ENCODE measurements around the gene CLIC3. TPM values are rescaled to one million over a fixed set of nuclear protein-coding genes. Genes with fewer than 3 reads are reported as not detected.
A peak's percentile ranks its signal among the peaks of the same experiment; 100 is the strongest.

The CLIC3 gene
- polyA plus RNA-seq, 1 donor, result not detected

GRCh38 chr9:137031904-137032640 lies 35.7 kb upstream of the CLIC3 start, which contains the start of gene FUT7:
TSS of gene FUT7 (minus strand) at chr9:137032088. CDS start at chr9:137031991, 97 bp downstream.
- DNase-seq, result no peak

- no peak for DNase-seq
Observed at GRCh38 chr9:137030538-137031527, 34.5 kb upstream of the CLIC3 start.

DNA sequence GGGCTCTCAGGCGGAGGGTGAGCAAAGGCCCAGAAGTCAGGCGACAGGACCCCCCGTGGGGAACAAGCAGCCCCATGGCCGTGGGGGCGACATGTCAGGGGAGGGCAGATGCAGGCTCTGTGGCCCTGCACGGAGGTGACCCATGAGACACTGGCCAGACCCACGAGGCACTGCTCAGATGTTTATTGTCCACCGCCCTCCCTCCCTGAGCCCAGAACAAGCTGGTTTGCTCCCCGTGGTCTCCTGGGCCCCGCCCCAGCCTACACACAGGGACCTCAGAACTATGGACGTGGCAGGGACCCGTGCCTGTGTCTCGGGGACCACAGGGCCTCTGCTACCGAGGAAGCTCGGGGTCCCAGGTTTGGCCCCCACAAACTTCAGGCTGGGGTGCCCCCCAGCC lies 33.6 kb upstream of the CLIC3 start:
- DNase-seq, result no peak

DNA sequence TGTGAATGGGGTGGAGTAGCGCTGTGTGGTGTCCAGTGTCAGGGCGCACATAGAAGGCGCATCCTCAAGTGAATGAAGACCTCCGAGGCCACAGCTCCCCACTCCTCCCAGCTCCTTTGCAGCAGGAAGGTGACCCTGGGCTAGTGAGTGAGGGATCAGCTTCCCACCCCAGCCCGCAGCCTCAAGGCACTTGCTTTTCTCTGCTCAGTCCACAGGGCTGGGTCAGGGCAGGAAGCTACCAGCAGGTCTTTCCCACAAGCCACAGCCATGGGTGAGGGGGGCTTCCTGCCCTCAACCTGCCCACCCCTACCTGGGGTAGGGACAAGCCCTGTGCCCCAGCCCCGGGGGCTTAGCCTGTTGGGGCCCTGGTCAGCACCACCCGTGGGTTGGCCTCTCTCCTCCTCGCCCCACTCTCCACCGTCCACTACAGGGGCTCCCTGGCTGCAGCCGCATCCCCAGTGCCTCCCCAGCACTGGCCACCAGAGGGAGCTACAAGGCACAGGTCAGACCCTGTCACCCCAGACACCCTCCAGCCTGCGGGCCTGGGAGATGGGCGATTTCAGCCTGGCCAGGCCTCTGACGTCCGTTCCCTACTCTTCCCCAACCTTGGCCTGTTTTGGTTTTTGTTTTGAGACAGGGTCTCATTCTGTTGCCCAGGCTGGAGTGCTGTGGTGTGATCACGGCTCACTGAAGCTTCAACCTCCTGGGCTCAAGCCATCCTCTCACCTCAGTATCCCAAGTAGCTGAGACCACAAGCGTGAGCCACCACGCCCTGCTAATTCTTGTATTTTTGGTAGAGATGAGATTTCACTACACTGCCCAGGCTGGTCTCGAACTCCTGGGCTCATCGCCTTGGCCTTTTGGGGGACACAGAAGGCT lies 32.9 kb upstream of the CLIC3 start:
- DNase-seq, result no peak

DNA sequence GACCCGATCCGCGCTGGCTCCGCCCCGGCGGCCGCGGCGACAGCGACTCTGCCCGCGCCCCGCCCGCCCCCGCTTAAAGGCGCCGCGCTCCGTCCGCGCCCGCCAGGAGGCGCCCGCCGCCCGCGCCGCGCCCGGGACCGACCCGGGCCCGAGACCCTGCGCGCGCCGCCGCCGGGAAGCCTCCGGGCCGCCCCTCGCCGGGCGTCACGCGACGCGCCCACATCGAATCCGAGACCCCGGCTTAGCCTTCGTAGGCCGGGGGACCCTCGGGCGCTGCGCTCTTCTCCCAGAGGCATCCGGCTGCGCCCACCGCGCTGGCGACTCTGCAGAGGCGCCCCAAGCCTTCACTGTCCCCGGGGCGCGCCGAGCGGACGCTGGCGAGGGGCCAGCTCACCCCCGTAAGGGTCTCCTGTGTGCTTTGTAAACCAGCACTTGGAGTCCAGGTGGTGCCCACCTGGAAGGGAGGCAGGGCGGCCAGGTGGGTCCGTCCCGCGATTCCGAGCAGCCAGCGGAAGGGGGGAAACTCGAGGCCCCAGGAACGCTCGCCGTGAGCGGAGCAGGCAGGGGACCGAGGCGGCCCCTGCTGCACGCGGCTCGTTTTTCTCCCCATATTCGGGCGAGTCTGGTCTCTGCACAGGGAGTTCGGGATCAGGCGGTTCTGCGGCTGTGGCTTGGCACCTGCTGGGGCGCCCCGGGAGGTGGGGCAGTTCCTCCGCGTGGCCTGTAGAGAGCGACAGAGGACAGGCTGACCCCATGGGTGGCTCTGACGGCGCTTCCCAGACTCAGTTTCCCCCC lies 32.1 kb upstream of the CLIC3 start:
- no peak for DNase-seq

DNA sequence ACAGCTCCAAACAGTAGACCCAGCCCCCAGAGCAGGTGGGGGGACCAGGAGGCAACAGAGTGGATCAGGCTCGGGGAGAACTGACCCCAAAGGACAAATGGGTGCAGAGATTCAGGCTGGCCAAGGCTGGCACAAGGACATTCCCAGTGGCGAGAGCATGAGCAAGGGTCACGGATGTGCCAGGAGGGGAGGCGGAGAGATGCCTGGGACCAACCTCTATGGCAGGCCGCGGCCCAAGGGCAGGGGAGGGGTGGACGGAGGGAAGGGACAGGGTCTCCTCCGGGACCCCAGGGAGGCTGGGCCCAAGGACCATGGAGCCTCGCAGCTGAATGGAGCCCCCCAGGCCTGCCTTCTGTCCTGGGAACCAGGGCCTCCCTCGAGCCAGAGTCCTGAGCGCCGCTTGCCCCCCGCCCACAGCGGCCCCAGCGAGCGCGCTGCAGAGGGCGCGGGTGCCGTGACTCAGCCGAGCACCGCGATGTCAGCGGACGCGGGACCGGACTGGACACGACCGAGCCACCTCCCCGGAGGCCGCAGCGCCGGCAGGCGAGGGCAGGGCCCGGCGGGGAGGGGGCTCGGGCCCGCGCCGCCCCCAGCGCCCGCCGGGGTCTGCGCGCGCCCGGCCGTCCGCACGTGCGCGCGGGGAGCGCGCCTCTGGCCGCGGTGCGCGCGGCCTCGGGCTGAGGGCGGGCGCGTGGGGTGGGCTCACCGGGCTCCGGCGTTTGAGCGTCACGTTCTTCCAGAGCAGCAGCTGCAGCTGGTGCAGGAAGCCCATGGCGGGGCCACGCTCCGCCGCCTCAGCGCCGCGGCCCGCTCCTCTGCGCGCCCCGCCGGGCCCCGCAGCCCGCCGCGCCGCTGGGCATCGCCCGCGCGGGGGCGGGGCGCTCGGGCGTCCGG lies 31.2 kb upstream of the CLIC3 start, which contains the start of gene ABCA2:
Gene ABCA2, minus strand, starts transcription at position 869 of the 894 bp plus-strand sequence. Its CDS starts 97 bp downstream, at position 772.
- no peak for DNase-seq

- no peak for DNase-seq
Observed at GRCh38 chr9:137026828-137027227, 30.5 kb upstream of the CLIC3 start.

DNA sequence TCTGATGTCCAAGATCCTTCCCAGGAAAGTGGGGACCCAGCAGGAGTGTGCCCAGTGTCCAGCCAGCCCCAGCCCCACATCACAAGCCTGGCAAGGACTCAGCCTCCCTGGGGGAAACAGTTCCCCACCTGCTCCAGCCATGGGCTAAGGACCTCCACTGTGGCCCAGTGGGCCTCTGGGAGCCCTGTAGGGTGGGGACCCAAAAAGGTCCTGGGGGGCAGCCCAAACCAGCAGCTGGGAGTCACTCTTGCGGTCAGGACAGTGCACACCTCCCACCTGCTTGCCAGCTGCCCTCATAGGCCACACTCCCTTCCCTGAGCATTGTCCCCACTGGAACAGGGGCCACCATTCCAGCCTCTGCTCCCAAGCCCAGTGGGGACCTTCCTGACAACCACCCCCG lies 30.0 kb upstream of the CLIC3 start:
- no peak for DNase-seq

DNA sequence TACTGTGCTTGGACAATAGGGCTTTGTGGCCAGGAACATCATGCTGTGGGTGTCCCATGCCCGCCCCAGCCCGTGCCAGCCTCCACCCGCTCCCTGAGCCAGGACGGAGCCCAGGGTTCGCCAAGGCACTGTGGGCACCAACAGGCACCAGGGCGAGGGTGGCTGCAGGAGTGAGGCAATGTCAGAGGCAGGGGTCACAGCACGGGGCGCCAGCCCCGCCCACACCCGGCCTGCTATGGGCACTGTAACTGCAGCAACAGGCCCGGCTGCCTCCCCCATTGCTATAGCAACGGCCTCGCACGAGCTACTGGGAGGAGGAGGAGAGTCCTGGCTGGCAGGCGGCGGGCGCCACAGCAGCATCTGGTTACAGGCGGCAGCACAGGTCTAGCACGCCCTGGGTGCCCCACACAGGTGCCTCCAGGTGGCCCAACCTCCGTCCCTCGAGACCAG lies 29.2 kb upstream of the CLIC3 start:
- DNase-seq, result peak; percentile 84

DNA sequence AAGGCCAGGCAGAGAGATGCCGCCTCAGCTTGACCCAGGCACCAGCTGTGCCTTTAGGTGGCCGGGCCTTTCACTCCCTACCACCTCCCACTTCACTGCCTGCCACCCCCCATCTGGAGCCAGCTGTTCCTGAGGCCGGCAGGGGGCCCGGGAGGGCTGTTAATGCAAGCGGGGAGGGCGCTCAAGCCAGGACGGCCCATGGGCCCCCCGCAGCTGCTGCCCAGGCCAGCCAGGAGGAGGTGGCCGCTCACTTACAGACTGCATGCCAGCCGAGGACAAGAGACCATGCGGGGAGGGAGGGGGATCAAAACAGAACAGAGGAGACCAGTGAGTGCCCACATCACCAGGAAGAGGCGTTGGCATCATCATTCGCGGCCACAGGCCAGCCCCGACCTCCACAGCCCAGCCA lies 27.2 kb upstream of the CLIC3 start:
- no peak for DNase-seq

GRCh38 chr9:137023157-137023556 lies 26.8 kb upstream of the CLIC3 start:
- DNase-seq, result no peak

- no peak for DNase-seq
Observed at GRCh38 chr9:137022662-137023008, 26.3 kb upstream of the CLIC3 start.

DNA sequence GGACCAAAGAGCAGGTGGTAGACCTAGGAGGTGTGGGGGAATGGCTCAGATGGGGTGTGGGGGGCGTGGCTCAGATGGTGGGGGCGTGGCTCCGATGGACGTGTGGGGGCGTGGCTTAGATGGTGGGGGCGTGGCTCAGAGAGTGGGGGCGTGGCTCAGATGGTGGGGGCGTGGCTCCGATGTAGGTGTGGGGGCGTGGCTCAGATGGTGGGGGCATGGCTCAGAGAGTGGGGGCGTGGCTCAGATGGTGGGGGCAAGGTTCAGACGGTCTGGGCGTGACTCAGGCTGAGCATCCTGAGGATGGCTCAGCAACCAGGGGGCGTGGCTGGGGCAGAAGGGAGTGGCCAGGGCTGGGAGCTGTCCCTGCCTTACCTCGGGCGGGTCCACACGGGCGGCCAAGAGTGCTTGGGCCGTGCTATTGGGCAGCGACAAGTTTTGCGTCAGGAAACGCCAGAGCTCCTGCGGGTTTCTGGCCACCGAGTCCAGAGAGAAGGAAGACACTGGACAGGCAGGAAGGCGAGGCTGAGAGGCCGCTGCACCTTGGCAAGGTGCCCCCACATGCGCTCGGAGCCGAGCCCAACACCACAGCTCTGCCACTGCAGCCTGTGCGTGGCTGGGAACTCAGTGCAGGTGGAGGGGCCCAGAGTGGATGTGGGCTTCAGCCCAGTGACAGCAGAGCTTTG lies 25.8 kb upstream of the CLIC3 start:
- DNase-seq, result no peak

- DNase-seq, result no peak
Observed at GRCh38 chr9:137021568-137021978, 25.2 kb upstream of the CLIC3 start.

GRCh38 chr9:137020771-137021567 lies 24.6 kb upstream of the CLIC3 start:
- DNase-seq, result no peak

GRCh38 chr9:137019891-137020683 lies 23.7 kb upstream of the CLIC3 start:
- no peak for DNase-seq

- DNase-seq, result no peak
Observed at GRCh38 chr9:137018761-137019559, 22.6 kb upstream of the CLIC3 start.

Measured in left kidney (tissue), 2 donors.